Measurements from ENCODE around the gene ABI3.

The ABI3 gene

DNA sequence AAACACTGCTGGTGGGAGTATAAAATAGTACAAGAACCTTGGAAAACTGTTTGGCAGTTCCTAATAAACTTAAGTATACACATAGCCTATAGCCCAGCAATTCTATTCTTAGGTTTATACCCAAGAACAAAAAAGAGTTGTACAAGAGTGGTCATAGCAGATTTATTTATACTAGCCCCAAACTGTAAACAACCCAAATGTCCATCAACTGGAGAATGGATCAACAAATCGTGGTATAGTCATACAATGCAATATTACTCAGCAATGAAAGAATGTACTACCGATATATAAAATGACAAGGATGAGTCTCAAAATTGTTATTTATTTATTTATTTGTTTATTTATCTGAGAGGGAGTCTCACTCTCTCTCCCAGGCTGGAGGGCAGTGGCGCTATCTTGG is 23.2 kb upstream of the ABI3 start:
- in situ Hi-C loops (cut with MboI; ENCODE audit: low sequenced_read_pairs), result loop anchor here (25.0 kb wide), 1 partner anchor 200 kb away; no protein-coding TSS in a partner anchor
- Histone ChIP-seq H3K27me3 (ENCODE audit: low read depth) (no peaks in the 10 kb centered on the region), H3K4me1 (peaks cover 5% of the 10 kb centered on the region; the same call in 1 of the 2 replicates), H3K9me3 (peaks cover 5% of the 10 kb centered on the region), H3K36me3 (replicated peaks) (no peaks in the 10 kb centered on the region), H3K4me3 (no peak overlapping the region)
- DNase-seq (ENCODE audit: low spot score in 2 of 2), result no peak

DNA sequence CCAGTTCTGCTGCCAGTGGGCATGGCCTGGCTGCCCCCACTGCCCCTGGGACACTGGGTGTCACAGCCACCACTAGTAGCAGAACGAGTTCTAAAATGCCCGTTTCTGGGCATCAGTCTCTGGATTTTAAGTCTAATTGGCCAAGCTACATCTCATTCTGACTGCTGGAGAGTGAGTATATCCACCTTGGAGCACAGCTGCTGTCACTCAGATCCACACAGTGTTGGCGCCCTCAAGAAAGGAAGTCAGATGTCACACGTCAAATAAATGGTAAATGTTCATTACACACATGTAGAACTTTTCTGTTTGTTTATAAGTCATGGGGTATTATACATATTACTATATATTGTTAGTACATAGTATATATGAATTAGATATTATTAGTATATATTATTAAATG is 19.6 kb upstream of the ABI3 start:
- H3K27me3 ChIP-seq (ENCODE audit: low read depth), result no peaks in the 10 kb centered on the region
- in situ Hi-C loops (cut with MboI; ENCODE audit: low sequenced_read_pairs), result loop anchor here (25.0 kb wide), 1 partner anchor 196 kb away; no protein-coding TSS in a partner anchor
- H3K9me3 ChIP-seq, result peaks cover under 1% of the 10 kb centered on the region; the same call in 1 of the 2 replicates
- H3K36me3 ChIP-seq (replicated peaks), result no peaks in the 10 kb centered on the region
- DNase-seq (ENCODE audit: low spot score in 2 of 2), result no peak
- H3K4me3 ChIP-seq, result no peak overlapping the region
- H3K4me1 ChIP-seq, result peaks cover 18% of the 10 kb centered on the region

DNA sequence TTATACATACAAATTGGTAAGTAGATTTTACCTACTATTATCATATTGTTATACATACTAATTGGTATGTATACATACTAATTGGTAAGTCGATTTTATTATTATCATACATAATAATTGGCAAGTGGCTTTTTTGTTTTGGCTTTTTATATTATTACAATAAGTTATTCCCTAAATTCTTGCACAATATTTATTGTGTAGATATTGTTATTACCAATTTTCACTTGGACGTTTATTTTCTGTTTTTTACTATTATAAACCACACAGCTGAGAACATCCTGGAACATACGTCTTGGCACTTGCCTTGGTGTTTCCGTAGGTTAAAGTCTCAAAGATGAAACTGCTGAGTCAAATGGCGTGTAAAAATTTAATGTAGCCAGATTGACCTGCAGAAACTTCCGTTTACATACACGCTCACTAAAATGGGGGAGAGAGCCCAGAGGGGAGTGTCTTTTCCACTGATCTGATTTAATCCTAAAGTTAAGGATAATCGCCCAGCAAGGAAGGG is 19.0 kb upstream of the ABI3 start:
- in situ Hi-C loops (cut with MboI; ENCODE audit: low sequenced_read_pairs), result loop anchor here (25.0 kb wide), 1 partner anchor 196 kb away; no protein-coding TSS in a partner anchor
- Histone ChIP-seq H3K4me1 (peaks cover 19% of the 10 kb centered on the region), H3K27me3 (ENCODE audit: low read depth) (no peaks in the 10 kb centered on the region), H3K4me3 (peak overlapping the region; percentile 71), H3K36me3 (replicated peaks) (no peaks in the 10 kb centered on the region), H3K9me3 (no peaks in the 10 kb centered on the region)
- no peak for DNase-seq (ENCODE audit: low spot score in 2 of 2)

DNA sequence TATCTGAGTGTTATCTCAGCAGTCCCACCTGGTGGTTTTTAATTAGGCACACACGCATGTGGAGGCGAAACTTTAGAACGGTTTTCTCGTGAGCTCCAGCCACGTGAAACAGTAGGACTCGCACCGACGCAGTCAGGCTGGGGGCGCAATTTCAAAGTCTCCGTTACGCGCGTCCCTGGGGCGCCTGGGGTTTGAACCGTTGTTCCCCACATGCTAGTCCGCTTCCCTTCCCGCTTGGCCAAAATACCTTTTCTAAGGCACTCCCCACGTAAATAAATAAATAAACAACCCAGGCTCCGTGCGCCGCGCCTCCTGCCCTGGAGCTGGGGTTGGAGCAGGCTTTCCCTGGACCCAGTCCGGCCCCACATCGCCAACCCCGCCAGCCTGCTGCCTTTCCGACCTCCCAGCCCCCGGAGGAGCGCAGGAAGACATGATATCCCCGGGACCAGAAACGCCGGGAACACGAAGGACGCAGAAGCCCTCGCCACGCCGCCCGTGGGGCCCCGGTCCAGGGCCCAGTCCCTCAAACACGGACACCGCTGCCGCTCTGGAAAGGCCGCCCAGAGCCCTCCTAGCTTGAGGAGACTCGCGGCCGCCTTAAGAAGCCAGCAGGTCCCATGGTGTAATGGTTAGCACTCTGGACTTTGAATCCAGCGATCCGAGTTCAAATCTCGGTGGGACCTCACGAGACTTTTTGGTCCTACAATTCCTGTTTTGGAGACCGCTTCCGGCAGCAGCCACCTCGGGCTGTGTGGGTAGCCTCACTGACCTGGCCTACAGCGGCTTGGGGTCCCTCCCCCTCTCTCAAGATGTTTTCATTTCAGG is 18.4 kb upstream of the ABI3 start:
- Histone ChIP-seq H3K4me3 (peak overlapping the region; percentile 71), H3K4me1 (peaks cover 19% of the 10 kb centered on the region), H3K36me3 (replicated peaks) (no peaks in the 10 kb centered on the region), H3K9me3 (no peaks in the 10 kb centered on the region), H3K27me3 (ENCODE audit: low read depth) (no peaks in the 10 kb centered on the region)
- in situ Hi-C loops (cut with MboI; ENCODE audit: low sequenced_read_pairs), result loop anchor here (25.0 kb wide), 1 partner anchor 195 kb away; no protein-coding TSS in a partner anchor
- peak; percentile 75 to 87 for DNase-seq (ENCODE audit: low spot score in 2 of 2)

DNA sequence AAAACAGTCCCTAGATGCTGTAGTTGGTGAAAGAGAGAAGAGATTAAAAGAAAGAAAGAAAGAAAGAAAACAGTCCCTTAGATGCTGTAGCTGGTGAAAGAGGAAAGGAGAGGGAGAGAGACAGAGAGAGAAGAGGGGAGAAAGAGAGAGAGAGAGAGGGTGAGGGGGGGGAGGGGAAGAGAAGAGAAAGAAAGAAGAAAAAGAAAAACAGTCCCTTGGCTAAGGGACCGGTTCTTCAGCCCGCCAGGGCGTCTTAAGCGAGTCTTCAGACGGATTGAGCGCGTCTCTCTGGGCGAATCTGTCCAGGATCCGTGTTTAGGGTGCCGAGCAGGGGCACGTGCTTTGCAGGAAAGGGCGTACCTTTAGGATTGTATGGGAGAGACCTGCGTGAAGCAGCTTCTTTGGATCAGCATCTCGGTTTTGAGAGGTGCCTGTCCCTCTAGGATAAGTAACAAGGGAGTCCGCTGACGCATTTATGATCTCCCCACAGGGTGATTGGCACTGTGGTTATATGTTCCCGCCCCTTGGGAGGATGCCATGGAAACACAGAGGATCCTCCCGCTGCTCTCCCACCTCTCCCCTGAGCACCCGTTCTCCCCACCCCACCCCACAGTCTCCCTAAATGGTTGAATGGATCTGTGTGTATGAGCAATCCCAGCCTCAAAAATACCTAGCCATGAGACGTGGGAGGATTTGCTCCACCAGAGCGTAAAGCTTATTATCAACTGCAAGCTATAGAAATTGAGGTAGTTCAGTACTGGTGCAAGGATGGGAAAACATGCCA is 16.8 kb upstream of the ABI3 start:
- no peaks in the 10 kb centered on the region for H3K27me3 ChIP-seq (ENCODE audit: low read depth)
- no peaks in the 10 kb centered on the region for H3K9me3 ChIP-seq
- in situ Hi-C loops (cut with MboI; ENCODE audit: low sequenced_read_pairs), result loop anchor here (25.0 kb wide), 1 partner anchor 194 kb away; no protein-coding TSS in a partner anchor
- peak; percentile 46 to 80 for DNase-seq (ENCODE audit: low spot score in 2 of 2)
- H3K36me3 ChIP-seq (replicated peaks), result no peaks in the 10 kb centered on the region
- peaks cover 24% of the 10 kb centered on the region for H3K4me1 ChIP-seq
- peak overlapping the region; percentile 71 for H3K4me3 ChIP-seq

DNA sequence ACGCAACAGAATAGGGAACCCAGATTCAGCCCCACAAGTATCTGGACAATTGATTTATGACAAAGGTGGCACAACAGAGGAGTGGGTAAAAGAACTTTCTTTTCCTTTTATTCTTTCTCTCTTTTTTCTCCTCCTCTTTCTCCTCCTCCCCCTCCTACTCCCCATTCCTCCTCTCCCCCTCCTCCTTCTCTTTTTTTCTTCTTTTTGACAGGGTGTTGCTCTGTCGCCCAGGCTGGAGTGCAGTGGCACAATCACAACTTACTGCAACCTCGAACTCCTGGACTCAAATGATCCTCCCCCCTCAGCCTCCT is 16.3 kb upstream of the ABI3 start:
- Histone ChIP-seq H3K4me3 (no peak overlapping the region), H3K36me3 (replicated peaks) (no peaks in the 10 kb centered on the region), H3K4me1 (peaks cover 24% of the 10 kb centered on the region), H3K9me3 (no peaks in the 10 kb centered on the region), H3K27me3 (ENCODE audit: low read depth) (no peaks in the 10 kb centered on the region)
- DNase-seq (ENCODE audit: low spot score in 2 of 2), result no peak
- in situ Hi-C loops (cut with MboI; ENCODE audit: low sequenced_read_pairs), result loop anchor here (25.0 kb wide), 1 partner anchor 193 kb away; no protein-coding TSS in a partner anchor

DNA sequence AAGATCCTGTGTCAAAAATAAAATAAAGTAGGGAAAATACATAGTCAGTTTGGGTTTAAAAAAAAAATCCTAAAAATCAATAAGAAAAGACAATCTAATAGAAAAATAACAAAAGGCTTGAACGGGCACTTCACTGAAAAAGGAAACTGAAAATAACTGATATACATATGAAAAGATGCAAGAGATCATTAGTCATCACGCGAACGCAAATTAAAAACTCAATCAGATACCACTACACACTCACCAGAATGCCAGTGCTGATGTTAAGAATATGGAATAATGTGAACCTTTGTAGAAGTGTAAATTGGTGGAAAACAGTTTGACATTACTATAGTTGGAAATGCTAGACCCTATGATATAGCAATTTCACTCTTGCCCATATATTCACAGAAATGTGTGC is 14.8 kb upstream of the ABI3 start:
- Histone ChIP-seq H3K27me3 (ENCODE audit: low read depth) (no peaks in the 10 kb centered on the region), H3K4me1 (peaks cover 24% of the 10 kb centered on the region), H3K9me3 (no peaks in the 10 kb centered on the region), H3K36me3 (replicated peaks) (no peaks in the 10 kb centered on the region), H3K4me3 (no peak overlapping the region)
- peak in 1 of 2 experiments; percentile 28 for DNase-seq (ENCODE audit: low spot score in 2 of 2)
- in situ Hi-C loops (cut with MboI; ENCODE audit: low sequenced_read_pairs), result loop anchor here (25.0 kb wide), 1 partner anchor 192 kb away; no protein-coding TSS in a partner anchor

DNA sequence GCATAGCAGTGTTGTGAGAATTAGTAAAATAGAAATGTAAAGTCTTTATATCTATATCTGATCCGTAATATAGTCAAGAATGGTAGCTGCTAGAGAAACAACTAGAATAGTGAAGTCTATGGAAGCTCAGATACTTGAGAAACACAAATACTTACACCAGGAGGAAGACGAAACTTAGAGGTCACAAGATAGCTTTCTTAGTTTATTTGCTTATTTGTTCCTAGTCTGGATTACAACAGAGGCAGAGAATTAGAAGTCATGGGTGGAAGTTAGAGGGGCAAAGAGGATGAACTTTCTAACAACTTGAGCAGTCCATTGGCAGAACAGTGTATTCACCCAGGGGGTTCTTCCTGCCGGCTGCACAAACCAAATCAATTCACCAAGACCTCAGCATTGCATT is 14.0 kb upstream of the ABI3 start:
- Histone ChIP-seq H3K27me3 (ENCODE audit: low read depth) (no peaks in the 10 kb centered on the region), H3K9me3 (no peaks in the 10 kb centered on the region), H3K4me3 (no peak overlapping the region), H3K36me3 (replicated peaks) (no peaks in the 10 kb centered on the region), H3K4me1 (peaks cover 21% of the 10 kb centered on the region)
- in situ Hi-C loops (cut with MboI; ENCODE audit: low sequenced_read_pairs), result loop anchor here (25.0 kb wide), 1 partner anchor 191 kb away; no protein-coding TSS in a partner anchor
- DNase-seq (ENCODE audit: low spot score in 2 of 2), result no peak

DNA sequence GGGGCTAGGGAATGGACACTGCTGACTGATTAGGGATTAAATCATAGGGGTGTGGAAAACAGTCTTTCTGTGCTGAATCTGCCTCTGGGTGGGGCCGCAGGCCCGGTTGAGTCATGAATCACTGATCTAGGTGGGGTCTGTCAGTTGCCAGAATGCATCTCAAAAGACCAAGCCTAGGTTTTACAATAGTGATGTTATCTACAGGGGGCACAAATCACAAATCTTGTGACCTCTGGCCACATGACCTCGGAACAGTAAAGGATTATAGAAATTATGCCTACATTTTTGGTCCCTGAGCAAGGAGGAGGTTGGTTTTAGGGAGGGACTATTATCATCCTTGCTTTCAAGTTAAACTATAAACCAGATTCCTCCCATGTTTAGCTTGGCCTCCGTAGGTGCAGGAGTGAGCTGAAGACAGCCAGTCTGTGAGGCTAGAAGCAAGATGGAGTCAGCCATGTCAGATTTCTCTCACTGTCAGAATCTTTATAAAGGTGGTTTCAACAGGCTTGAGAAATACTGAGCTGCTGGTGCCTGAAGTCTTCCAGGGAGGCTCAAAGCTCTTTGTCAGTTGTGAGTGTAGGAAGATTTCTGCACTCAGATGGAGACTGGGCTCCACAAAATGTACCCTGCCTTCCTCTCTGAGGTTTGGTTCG is 13.0 kb upstream of the ABI3 start:
- Histone ChIP-seq H3K4me3 (no peak overlapping the region), H3K36me3 (replicated peaks) (no peaks in the 10 kb centered on the region), H3K27me3 (ENCODE audit: low read depth) (0 out of 2 replicates have a peak, but pooled peaks cover 2% of the 10 kb centered on the region), H3K4me1 (peaks cover 19% of the 10 kb centered on the region), H3K9me3 (no peaks in the 10 kb centered on the region)
- in situ Hi-C loops (cut with MboI; ENCODE audit: low sequenced_read_pairs), result loop anchor here (25.0 kb wide), 1 partner anchor 190 kb away; no protein-coding TSS in a partner anchor
- DNase-seq (ENCODE audit: low spot score in 2 of 2), result peak in 1 of 2 experiments; percentile 24

DNA sequence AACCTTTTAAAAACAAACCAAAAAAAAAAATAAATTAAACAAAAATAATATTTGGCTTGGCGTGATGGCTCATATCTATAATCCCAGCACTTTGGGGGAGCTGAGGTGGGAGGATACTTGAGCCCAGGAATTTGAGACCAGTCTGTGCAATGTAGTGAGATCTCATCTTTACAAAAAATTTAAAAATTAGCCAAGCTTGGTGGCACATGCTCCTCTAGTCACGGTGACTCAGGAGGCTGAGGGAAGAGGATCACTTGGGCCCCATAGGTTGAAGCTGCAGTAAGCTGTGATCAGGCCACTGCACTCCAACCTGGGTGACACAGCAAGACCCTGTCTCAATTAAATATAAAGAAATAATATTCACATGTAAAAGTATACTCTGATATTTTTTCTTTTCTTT is 12.3 kb upstream of the ABI3 start:
- H3K4me1 ChIP-seq, result peaks cover 19% of the 10 kb centered on the region
- no peaks in the 10 kb centered on the region for H3K36me3 ChIP-seq (replicated peaks)
- DNase-seq (ENCODE audit: low spot score in 2 of 2), result no peak
- in situ Hi-C loops (cut with MboI; ENCODE audit: low sequenced_read_pairs), result loop anchor here (25.0 kb wide), 1 partner anchor 189 kb away; no protein-coding TSS in a partner anchor
- H3K4me3 ChIP-seq, result no peak overlapping the region
- 0 out of 2 replicates have a peak, but pooled peaks cover 3% of the 10 kb centered on the region for H3K27me3 ChIP-seq (ENCODE audit: low read depth)
- H3K9me3 ChIP-seq, result no peaks in the 10 kb centered on the region

DNA sequence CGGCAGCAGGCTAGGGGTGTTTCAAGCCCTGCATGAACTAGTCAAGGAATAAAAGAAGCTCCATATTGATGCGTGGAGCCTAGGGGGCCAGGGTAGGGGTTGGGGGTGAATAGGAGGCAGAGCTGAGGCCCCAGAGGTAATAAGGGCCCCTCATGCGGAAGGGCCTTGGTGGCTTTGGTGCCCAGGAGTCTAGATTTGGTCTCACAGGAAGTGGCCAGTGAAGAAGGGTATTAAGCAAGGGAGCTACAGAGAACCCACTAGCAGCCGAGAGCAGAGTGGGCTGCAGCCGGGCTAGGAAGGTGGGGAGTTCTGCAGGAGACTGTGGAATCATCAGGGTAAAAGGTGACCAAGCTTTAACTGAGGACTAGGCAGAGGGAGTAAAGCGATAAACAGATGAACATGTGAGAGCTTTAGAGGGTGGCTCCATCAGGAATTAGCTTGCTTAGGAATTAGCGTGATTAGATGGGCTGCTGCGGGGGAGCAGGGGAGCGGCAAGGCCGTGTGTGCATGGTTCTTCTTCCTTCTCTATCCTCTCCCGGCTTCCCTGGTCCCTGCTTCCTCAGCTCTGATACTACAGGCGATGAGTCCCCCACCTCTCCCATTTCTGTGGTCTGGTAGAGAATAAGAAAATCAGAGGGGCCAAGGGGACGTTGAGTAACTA is 10.0 kb upstream of the ABI3 start:
- Histone ChIP-seq H3K9me3 (no peaks in the 10 kb centered on the region), H3K36me3 (replicated peaks) (no peaks in the 10 kb centered on the region), H3K4me3 (no peak overlapping the region), H3K27me3 (ENCODE audit: low read depth) (peaks cover 5% of the 10 kb centered on the region; the same call in 1 of the 2 replicates), H3K4me1 (peaks cover 8% of the 10 kb centered on the region; the same call in 1 of the 2 replicates)
- DNase-seq (ENCODE audit: low spot score in 2 of 2), result no peak
- in situ Hi-C loops (cut with MboI; ENCODE audit: low sequenced_read_pairs), result no loop called here

DNA sequence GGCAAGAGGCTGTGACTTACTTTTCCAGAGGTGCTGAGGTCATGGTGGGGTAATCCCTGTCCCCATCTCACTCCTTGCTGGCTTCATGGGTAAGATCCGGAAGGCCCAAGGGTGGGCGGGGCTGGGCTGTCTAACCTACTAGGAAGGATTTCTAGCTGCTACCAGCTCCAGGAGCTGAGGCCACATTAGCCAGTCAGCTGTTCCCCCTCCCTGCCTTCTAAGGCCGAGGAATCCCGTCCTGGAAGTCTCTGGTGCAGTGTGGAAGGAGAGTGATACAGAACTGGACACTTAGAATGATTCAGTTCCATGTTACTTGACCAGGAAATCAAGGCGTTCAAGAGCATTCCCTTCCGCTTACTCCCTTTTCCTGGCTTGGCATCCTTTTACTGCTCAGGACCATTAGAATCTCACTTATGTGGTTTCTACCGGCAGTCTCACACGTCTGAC is 9.0 kb upstream of the ABI3 start:
- no peak for DNase-seq (ENCODE audit: low spot score in 2 of 2)
- in situ Hi-C loops (cut with MboI; ENCODE audit: low sequenced_read_pairs), result no loop called here
- Histone ChIP-seq H3K9me3 (no peaks in the 10 kb centered on the region), H3K4me1 (peaks cover 5% of the 10 kb centered on the region; the same call in 1 of the 2 replicates), H3K4me3 (no peak overlapping the region), H3K27me3 (ENCODE audit: low read depth) (peaks cover 5% of the 10 kb centered on the region; the same call in 1 of the 2 replicates), H3K36me3 (replicated peaks) (no peaks in the 10 kb centered on the region)

Data from HAP-1 (cell line).